Thyroid gland (tissue), 4 donors: ENCODE results near the gene ADAM11.

Experiments
- CTCF ChIP-seq, 6 experiments: fragments of 200-600 bp in 3 of 6; fragments of 450-650 bp in 3 of 6; sonication (generic) in 3 of 6; IDR thresholded peaks; one replicate each; pipeline ENCODE4 v1.5.1; 2016 to 2019; ENCODE audit warnings: antibody characterized with exemption in 6 of 6, mild to moderate bottlenecking in 2 of 6, inconsistent platforms in 1 of 6, moderate library complexity in 1 of 6
- POLR2A ChIP-seq, 2 donors: fragments of 450-650 bp; IDR thresholded peaks; one replicate each; pipeline ENCODE4 v1.6.1; 2017; ENCODE audit warnings: antibody characterized with exemption in 2 of 2, mild to moderate bottlenecking in 2 of 2, moderate library complexity in 1 of 2

GRCh38 chr17:44776628-44777393 is 18.0 kb downstream of the ADAM11 start:
- TF ChIP-seq CTCF (IDR thresholded peaks at IDR 0.05) (no peak), POLR2A (IDR thresholded peaks at IDR 0.05) (no peak)
